Measurements from ENCODE around the gene STK32B.

Gene STK32B

GRCh38 chr4:5078009-5078408 is 26.7 kb downstream of the STK32B start:
- DNase-seq, result no peak

- no peak for DNase-seq
These were observed 28.3 kb downstream of the STK32B start for GRCh38 chr4:5079581-5079980.

- no peak for DNase-seq
These were observed 30.2 kb downstream of the STK32B start for GRCh38 chr4:5081441-5081999.

- no peak for DNase-seq
These were observed 31.1 kb downstream of the STK32B start for GRCh38 chr4:5082376-5082775.

GRCh38 chr4:5084911-5085475 is 33.7 kb downstream of the STK32B start:
- no peak for DNase-seq

GRCh38 chr4:5086535-5086934 is 35.3 kb downstream of the STK32B start:
- DNase-seq, result no peak

GRCh38 chr4:5096261-5096660 is 45.0 kb downstream of the STK32B start:
- DNase-seq, result no peak

GRCh38 chr4:5098176-5098575 is 46.9 kb downstream of the STK32B start:
- no peak for DNase-seq

GRCh38 chr4:5100336-5100735 is 49.1 kb downstream of the STK32B start:
- no peak for DNase-seq

GRCh38 chr4:5100986-5101385 is 49.7 kb downstream of the STK32B start:
- no peak for DNase-seq

- no peak for DNase-seq
These were observed 50.3 kb downstream of the STK32B start for GRCh38 chr4:5101571-5101970.

GRCh38 chr4:5110901-5111300 is 59.6 kb downstream of the STK32B start:
- no peak for DNase-seq

- no peak for DNase-seq
These were observed 61.2 kb downstream of the STK32B start for GRCh38 chr4:5112333-5113095.

GRCh38 chr4:5114950-5115349 is 63.7 kb downstream of the STK32B start:
- DNase-seq, result no peak

GRCh38 chr4:5118091-5118786 is 67.0 kb downstream of the STK32B start:
- DNase-seq, result no peak

GRCh38 chr4:5118994-5119835 is 67.9 kb downstream of the STK32B start:
- DNase-seq, result no peak

- DNase-seq, result no peak
These were observed 68.8 kb downstream of the STK32B start for GRCh38 chr4:5120067-5120466.

GRCh38 chr4:5120468-5120867 is 69.2 kb downstream of the STK32B start:
- no peak for DNase-seq

GRCh38 chr4:5122114-5122513 is 70.8 kb downstream of the STK32B start:
- DNase-seq, result no peak

GRCh38 chr4:5124876-5125275 is 73.6 kb downstream of the STK32B start:
- DNase-seq, result no peak

GRCh38 chr4:5125321-5125720 is 74.0 kb downstream of the STK32B start:
- no peak for DNase-seq

- DNase-seq, result no peak
These were observed 75.0 kb downstream of the STK32B start for GRCh38 chr4:5126231-5126630.

GRCh38 chr4:5126857-5127256 is 75.6 kb downstream of the STK32B start:
- DNase-seq, result no peak
